HepG2 (cell line): ENCODE measurements around the gene NIFK. TPM values are rescaled to one million over a fixed set of nuclear protein-coding genes. Genes with fewer than 3 reads are reported as not detected.

Source experiments
- ARNT ChIP-seq: fragments of 450-650 bp; IDR thresholded peaks from 2 replicates; pipeline ENCODE4 v1.6.1; 2017
- ATM ChIP-seq: fragments of 450-650 bp; IDR thresholded peaks from 2 replicates; pipeline ENCODE4 v1.7.1; 2017; ENCODE audit warnings: mild to moderate bottlenecking, borderline replicate concordance
- CBX2 ChIP-seq, 2 experiments: fragments of 200-600 bp in 1 of 2; sonication (generic); formaldehyde crosslinking in 1 of 2; IDR thresholded peaks; 2 replicates each; pipeline versions ENCODE4 v1.7.0 to v1.8.1; 2018 to 2022; ENCODE audit warnings: low read depth in 2 of 2, low read length in 1 of 2, mild to moderate bottlenecking in 1 of 2, missing genetic modification reagents in 1 of 2
- DNMT3B ChIP-seq: conservative IDR thresholded peaks from 2 replicates; pipeline ENCODE4 v1.6.1; 2016; ENCODE audit warnings: missing biosample characterization, control low read depth
- ETV6 ChIP-seq: sonication (generic); formaldehyde crosslinking; conservative IDR thresholded peaks from 2 replicates; pipeline ENCODE4 v1.4.0; 2020; ENCODE audit warnings: missing genetic modification reagents
- FOXJ3 ChIP-seq: sonication (generic); formaldehyde crosslinking; IDR thresholded peaks from 2 replicates; pipeline ENCODE4 v1.4.0; 2020; ENCODE audit warnings: missing genetic modification reagents, mild to moderate bottlenecking, borderline replicate concordance
- HMG20A ChIP-seq: IDR thresholded peaks from 2 replicates; pipeline ENCODE4 v1.6.1; 2016; ENCODE audit warnings: borderline replicate concordance
- KAT8 ChIP-seq: IDR thresholded peaks from 2 replicates; pipeline ENCODE4 v1.6.1; 2016; ENCODE audit warnings: missing genetic modification reagents, missing compliant biosample characterization
- KDM3A ChIP-seq: IDR thresholded peaks from 2 replicates; pipeline ENCODE4 v1.6.1; 2018; ENCODE audit warnings: low read depth, missing compliant biosample characterization
- NFIC ChIP-seq: IDR thresholded peaks from 2 replicates; pipeline ENCODE4 v1.6.1; 2012; ENCODE audit warnings: mild to moderate bottlenecking, low read length, inconsistent platforms
- ZBTB7B ChIP-seq: sonication (generic); formaldehyde crosslinking; IDR thresholded peaks from 2 replicates; pipeline ENCODE4 v1.4.0; 2020; ENCODE audit warnings: missing genetic modification reagents
- ZNF331 ChIP-seq: sonication (generic); formaldehyde crosslinking; IDR thresholded peaks from 2 replicates; pipeline ENCODE4 v1.4.0; 2020; ENCODE audit warnings: missing genetic modification reagents
- ZNF737 ChIP-seq: sonication (generic); formaldehyde crosslinking; IDR thresholded peaks from 2 replicates; pipeline ENCODE4 v1.5.0; 2020; ENCODE audit warnings: missing genetic modification reagents, mild to moderate bottlenecking, borderline replicate concordance
- polyA plus RNA-seq, 8 experiments: library from polyadenylated mRNA; depleted of rRNA in 3 of 8; stranded (reverse) in 7 of 8; unstranded in 1 of 8; fragments of >200 nt; fragmentation: Illumina TruSeq in 4 of 8; extraction: Trizol in 4 of 8; gene quantifications; 2 replicates each; pipeline versions ENCODE4 v1.2.1 to v1.2.3, GENCODE V29; 2011 to 2016; ENCODE audit warnings: low read depth in 4 of 8, missing spikeins in 1 of 8, mixed read lengths in 1 of 8; ENCODE audit not compliant: insufficient read depth in 1 of 8
- total RNA-seq, 5 experiments: library from RNA; depleted of rRNA; stranded (reverse); fragments of >200 nt; fragmentation: Illumina TruSeq; extraction: Trizol; gene quantifications; 2 replicates each; pipeline ENCODE4 v1.2.3, GENCODE V29; 2016; ENCODE audit warnings: low read depth in 1 of 5
- TF ChIP-seq, protein P1 (sequence below): IDR thresholded peaks from 2 replicates; pipeline ENCODE4 v1.6.1; 2016; ENCODE audit warnings: missing genetic modification reagents, missing compliant biosample characterization
- TF ChIP-seq, protein P2 (sequence below): sonication (generic); formaldehyde crosslinking; IDR thresholded peaks from 2 replicates; pipeline ENCODE4 v1.9.0; 2021; ENCODE audit warnings: mild to moderate bottlenecking, missing genetic modification reagents
- TF ChIP-seq, protein P3 (sequence below): sonication (generic); formaldehyde crosslinking; IDR thresholded peaks from 2 replicates; pipeline ENCODE4 v1.4.0; 2020; ENCODE audit warnings: mild to moderate bottlenecking, missing genetic modification reagents
- TF ChIP-seq, protein P4 (sequence below): sonication (generic); formaldehyde crosslinking; IDR thresholded peaks from 2 replicates; pipeline ENCODE4 v1.5.0; 2020; ENCODE audit warnings: missing genetic modification reagents

The NIFK gene
- total and polyA plus RNA-seq, 2 of the 13 experiments (the other 11 are each of a cell fraction or from before 2014, with no cell fraction given), result 19.6 to 105 TPM

DNA sequence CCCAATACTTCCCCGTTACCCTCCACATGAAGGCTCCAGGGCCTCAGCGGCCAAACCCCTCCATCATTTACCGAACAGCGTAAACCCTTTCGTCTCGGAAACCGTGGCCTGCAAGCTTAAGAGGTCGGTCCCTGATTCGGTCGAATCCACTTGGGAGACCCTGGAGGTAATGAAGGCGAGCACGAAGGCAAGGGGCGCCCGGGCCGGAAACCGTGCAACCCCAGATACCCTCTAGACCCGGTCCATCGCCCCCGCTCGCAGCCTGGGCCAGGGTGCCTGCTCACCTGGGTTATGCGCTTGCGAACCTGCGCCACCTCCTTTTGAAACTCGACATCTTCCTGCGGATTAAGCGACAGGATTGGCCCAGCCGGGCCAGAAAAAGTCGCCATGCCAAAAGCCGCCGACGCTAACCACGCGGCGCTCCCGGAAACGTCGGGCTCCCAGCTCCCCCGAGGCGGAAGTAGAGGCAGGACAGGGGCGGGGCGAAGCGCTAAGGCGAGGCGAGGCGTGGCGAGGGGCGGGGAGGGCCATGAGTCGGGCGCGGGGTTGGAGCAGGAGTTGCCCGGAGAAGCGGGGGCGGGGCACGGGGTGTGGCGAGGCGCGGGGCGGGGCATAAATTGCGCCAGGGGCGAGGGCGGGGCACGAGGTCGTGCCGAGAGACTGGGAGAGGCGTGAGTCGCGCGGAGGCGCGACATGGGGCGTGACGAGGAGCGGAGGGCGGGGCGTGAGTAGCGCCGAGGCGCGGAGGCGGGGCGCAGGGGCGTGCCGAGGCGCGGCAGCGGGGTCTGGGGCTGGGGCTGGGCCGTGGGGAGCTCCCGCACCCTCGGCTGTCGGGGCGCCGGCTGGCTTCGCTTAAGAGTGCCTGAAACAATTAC is at the start of gene NIFK (continued):
- TF ChIP-seq ZBTB7B (CRISPR knock-in tag) (no peak), FOXJ3 (CRISPR knock-in tag) (peak; percentile 51; the same call in 1 of the 2 replicates), HMG20A (CRISPR knock-in tag) (no peak), DNMT3B (0 out of 2 replicates have a peak, but pooled peaks have one; percentile 53), ZNF737 (CRISPR knock-in tag) (no peak), KAT8 (peak; percentile 93), ETV6 (CRISPR knock-in tag) (no peak), ATM (no peak), NFIC (no peak), KDM3A (CRISPR knock-in tag) (no peak), ZNF331 (CRISPR knock-in tag) (peak; percentile 78), ARNT (no peak), CBX2 (IDR thresholded peaks at IDR 0.05; ENCODE audit: low read depth, low read length) (no peak), CBX2 (CRISPR knock-in tag; IDR thresholded peaks at IDR 0.05; ENCODE audit: low read depth) (no peak)
- TF ChIP-seq, protein P1, sequence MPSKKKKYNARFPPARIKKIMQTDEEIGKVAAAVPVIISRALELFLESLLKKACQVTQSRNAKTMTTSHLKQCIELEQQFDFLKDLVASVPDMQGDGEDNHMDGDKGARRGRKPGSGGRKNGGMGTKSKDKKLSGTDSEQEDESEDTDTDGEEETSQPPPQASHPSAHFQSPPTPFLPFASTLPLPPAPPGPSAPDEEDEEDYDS, result peak; percentile 85
- TF ChIP-seq, protein P2, sequence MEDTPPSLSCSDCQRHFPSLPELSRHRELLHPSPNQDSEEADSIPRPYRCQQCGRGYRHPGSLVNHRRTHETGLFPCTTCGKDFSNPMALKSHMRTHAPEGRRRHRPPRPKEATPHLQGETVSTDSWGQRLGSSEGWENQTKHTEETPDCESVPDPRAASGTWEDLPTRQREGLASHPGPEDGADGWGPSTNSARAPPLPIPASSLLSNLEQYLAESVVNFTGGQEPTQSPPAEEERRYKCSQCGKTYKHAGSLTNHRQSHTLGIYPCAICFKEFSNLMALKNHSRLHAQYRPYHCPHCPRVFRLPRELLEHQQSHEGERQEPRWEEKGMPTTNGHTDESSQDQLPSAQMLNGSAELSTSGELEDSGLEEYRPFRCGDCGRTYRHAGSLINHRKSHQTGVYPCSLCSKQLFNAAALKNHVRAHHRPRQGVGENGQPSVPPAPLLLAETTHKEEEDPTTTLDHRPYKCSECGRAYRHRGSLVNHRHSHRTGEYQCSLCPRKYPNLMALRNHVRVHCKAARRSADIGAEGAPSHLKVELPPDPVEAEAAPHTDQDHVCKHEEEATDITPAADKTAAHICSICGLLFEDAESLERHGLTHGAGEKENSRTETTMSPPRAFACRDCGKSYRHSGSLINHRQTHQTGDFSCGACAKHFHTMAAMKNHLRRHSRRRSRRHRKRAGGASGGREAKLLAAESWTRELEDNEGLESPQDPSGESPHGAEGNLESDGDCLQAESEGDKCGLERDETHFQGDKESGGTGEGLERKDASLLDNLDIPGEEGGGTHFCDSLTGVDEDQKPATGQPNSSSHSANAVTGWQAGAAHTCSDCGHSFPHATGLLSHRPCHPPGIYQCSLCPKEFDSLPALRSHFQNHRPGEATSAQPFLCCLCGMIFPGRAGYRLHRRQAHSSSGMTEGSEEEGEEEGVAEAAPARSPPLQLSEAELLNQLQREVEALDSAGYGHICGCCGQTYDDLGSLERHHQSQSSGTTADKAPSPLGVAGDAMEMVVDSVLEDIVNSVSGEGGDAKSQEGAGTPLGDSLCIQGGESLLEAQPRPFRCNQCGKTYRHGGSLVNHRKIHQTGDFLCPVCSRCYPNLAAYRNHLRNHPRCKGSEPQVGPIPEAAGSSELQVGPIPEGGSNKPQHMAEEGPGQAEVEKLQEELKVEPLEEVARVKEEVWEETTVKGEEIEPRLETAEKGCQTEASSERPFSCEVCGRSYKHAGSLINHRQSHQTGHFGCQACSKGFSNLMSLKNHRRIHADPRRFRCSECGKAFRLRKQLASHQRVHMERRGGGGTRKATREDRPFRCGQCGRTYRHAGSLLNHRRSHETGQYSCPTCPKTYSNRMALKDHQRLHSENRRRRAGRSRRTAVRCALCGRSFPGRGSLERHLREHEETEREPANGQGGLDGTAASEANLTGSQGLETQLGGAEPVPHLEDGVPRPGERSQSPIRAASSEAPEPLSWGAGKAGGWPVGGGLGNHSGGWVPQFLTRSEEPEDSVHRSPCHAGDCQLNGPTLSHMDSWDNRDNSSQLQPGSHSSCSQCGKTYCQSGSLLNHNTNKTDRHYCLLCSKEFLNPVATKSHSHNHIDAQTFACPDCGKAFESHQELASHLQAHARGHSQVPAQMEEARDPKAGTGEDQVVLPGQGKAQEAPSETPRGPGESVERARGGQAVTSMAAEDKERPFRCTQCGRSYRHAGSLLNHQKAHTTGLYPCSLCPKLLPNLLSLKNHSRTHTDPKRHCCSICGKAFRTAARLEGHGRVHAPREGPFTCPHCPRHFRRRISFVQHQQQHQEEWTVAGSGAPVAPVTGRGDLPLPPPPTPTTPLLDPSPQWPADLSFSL, result no peak
- TF ChIP-seq, protein P3, sequence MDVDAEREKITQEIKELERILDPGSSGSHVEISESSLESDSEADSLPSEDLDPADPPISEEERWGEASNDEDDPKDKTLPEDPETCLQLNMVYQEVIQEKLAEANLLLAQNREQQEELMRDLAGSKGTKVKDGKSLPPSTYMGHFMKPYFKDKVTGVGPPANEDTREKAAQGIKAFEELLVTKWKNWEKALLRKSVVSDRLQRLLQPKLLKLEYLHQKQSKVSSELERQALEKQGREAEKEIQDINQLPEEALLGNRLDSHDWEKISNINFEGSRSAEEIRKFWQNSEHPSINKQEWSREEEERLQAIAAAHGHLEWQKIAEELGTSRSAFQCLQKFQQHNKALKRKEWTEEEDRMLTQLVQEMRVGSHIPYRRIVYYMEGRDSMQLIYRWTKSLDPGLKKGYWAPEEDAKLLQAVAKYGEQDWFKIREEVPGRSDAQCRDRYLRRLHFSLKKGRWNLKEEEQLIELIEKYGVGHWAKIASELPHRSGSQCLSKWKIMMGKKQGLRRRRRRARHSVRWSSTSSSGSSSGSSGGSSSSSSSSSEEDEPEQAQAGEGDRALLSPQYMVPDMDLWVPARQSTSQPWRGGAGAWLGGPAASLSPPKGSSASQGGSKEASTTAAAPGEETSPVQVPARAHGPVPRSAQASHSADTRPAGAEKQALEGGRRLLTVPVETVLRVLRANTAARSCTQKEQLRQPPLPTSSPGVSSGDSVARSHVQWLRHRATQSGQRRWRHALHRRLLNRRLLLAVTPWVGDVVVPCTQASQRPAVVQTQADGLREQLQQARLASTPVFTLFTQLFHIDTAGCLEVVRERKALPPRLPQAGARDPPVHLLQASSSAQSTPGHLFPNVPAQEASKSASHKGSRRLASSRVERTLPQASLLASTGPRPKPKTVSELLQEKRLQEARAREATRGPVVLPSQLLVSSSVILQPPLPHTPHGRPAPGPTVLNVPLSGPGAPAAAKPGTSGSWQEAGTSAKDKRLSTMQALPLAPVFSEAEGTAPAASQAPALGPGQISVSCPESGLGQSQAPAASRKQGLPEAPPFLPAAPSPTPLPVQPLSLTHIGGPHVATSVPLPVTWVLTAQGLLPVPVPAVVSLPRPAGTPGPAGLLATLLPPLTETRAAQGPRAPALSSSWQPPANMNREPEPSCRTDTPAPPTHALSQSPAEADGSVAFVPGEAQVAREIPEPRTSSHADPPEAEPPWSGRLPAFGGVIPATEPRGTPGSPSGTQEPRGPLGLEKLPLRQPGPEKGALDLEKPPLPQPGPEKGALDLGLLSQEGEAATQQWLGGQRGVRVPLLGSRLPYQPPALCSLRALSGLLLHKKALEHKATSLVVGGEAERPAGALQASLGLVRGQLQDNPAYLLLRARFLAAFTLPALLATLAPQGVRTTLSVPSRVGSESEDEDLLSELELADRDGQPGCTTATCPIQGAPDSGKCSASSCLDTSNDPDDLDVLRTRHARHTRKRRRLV, result peak; percentile 90; the same call in 1 of the 2 replicates
- TF ChIP-seq, protein P4, sequence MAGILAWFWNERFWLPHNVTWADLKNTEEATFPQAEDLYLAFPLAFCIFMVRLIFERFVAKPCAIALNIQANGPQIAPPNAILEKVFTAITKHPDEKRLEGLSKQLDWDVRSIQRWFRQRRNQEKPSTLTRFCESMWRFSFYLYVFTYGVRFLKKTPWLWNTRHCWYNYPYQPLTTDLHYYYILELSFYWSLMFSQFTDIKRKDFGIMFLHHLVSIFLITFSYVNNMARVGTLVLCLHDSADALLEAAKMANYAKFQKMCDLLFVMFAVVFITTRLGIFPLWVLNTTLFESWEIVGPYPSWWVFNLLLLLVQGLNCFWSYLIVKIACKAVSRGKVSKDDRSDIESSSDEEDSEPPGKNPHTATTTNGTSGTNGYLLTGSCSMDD (CRISPR knock-in tag), result no peak
